LNCAP (cell line): Measurements from ENCODE around the gene PIRT.

ENCODE experiments used
- TF ChIP-seq, protein P1 (sequence below): fragments of 450-650 bp; IDR thresholded peaks from 2 replicates; pipeline ENCODE4 v1.5.1; 2017; ENCODE audit warnings: mild to moderate bottlenecking

The PIRT gene

GRCh38 chr17:10836966-10837590 is 809 bp downstream of the PIRT start:
- TF ChIP-seq, protein P1, sequence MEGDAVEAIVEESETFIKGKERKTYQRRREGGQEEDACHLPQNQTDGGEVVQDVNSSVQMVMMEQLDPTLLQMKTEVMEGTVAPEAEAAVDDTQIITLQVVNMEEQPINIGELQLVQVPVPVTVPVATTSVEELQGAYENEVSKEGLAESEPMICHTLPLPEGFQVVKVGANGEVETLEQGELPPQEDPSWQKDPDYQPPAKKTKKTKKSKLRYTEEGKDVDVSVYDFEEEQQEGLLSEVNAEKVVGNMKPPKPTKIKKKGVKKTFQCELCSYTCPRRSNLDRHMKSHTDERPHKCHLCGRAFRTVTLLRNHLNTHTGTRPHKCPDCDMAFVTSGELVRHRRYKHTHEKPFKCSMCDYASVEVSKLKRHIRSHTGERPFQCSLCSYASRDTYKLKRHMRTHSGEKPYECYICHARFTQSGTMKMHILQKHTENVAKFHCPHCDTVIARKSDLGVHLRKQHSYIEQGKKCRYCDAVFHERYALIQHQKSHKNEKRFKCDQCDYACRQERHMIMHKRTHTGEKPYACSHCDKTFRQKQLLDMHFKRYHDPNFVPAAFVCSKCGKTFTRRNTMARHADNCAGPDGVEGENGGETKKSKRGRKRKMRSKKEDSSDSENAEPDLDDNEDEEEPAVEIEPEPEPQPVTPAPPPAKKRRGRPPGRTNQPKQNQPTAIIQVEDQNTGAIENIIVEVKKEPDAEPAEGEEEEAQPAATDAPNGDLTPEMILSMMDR, result no peak

GRCh38 chr17:10836145-10836544 is 1.7 kb downstream of the PIRT start:
- TF ChIP-seq, protein P1, result no peak

GRCh38 chr17:10831696-10832095 is 6.2 kb downstream of the PIRT start:
- TF ChIP-seq, protein P1, result no peak

DNA sequence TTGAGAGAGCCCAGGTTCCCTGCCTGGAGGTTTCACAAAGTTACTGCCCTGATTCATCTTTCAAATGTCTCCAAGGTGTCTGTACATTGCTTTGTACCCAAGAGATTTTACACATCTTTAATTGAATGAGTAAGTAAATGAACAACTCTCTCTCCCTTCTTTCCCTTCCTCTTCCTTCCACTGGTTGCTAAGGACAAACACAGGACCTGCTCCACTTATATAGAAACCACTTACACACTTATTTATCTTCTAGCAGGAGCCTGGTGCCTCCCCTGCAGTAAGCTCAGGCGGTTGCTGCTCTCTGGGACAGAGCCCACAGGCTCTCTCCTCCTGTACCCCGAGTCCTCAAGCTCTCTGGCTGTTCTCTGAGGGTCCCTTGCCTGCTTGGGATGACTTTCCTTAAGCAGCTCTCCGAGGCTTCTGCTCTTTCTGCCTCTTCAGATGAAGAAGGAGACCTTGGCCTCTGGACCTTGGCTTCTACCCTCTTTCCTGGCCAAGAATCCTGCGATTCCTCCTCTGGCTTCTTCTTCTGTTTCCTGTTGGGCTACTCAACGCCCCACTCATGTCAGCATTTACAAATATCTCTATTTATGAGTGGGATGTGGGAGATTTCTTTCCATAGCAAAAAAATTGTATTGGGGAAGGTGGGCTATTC is 9.9 kb downstream of the PIRT start:
- TF ChIP-seq, protein P1, result no peak

- TF ChIP-seq, protein P1, result no peak
Observed at GRCh38 chr17:10824874-10825273, 13.0 kb downstream of the PIRT start.

GRCh38 chr17:10821770-10822169 is 16.1 kb downstream of the PIRT start:
- TF ChIP-seq, protein P1, result no peak

- TF ChIP-seq, protein P1, result no peak
Observed at GRCh38 chr17:10821054-10821453, 16.8 kb downstream of the PIRT start.
